Panc1 (cell line): ENCODE data around the gene ABI1. TPM values are rescaled to one million over a fixed set of nuclear protein-coding genes. Genes with fewer than 3 reads are reported as not detected.

ENCODE experiments used
- ATAC-seq: fragments of 200-7000 bp; cut with Tn5 transposase; 2 replicates; pipeline ENCODE4 v1.9.1; 2020; ENCODE audit warnings: mild to moderate bottlenecking, moderate library complexity
- BruUV-seq: library from RNA; stranded (reverse); fragments of 400-500 nt; replicated peaks from 2 replicates; lab custom pipeline; 2021; lab: Mats Ljungman, UMichigan
- CTCF ChIA-PET: fragments of 300-600 bp; sonication (Branson Sonifier 250); formaldehyde crosslinking; loops from one replicate; lab custom pipeline; 2022; ENCODE audit warnings: antibody characterized with exemption; lab: Charles Lee
- POLR2A ChIA-PET: fragments of 300-600 bp; sonication (Branson Sonifier 250); formaldehyde crosslinking; loops from one replicate; lab custom pipeline; 2022; ENCODE audit warnings: antibody characterized with exemption; lab: Charles Lee
- DNase-seq: peaks from one replicate; pipeline ENCODE4 v3.0.0-alpha.2; 2010; ENCODE audit warnings: low read depth, low spot score
- H3K27ac ChIP-seq: 2 replicates; pipeline ENCODE4 v1.5.1; 2011; ENCODE audit warnings: mild to moderate bottlenecking, low read length, inconsistent platforms
- H3K27me3 ChIP-seq: fragments of 200-500 bp; sonication (Bioruptor generic); 2 replicates; pipeline ENCODE4 v1.6.0; 2014; ENCODE audit warnings: low read length, inconsistent platforms; ENCODE audit not compliant: control insufficient read depth, insufficient read depth
- H3K36me3 ChIP-seq: fragments of 200-500 bp; sonication (Bioruptor generic); 2 replicates; pipeline ENCODE4 v1.5.1; 2014; ENCODE audit warnings: inconsistent platforms, mild to moderate bottlenecking, low read length, moderate library complexity; ENCODE audit not compliant: control insufficient read depth, insufficient read depth
- H3K4me1 ChIP-seq: 2 replicates; pipeline ENCODE4 v1.5.1; 2011; ENCODE audit warnings: inconsistent platforms, mild to moderate bottlenecking, low read length, moderate library complexity; ENCODE audit not compliant: control insufficient read depth, insufficient read depth
- H3K4me3 ChIP-seq, 2 experiments: 2 replicates each; pipeline ENCODE4 v1.5.1; 2011 to 2012; ENCODE audit warnings: low read depth in 2 of 2, low read length in 2 of 2, mild to moderate bottlenecking in 2 of 2, inconsistent platforms in 1 of 2, moderate library complexity in 1 of 2
- H3K9me3 ChIP-seq: fragments of 200-500 bp; sonication (Bioruptor generic); 2 replicates; pipeline ENCODE4 v1.5.1; 2014; ENCODE audit warnings: low read depth, mild to moderate bottlenecking, inconsistent platforms, low read length, moderate library complexity; ENCODE audit not compliant: control insufficient read depth, insufficient read depth
- POLR2AphosphoS5 ChIP-seq: IDR thresholded peaks from 2 replicates; pipeline ENCODE4 v1.6.1; 2012; ENCODE audit warnings: mild to moderate bottlenecking, low read depth, low read length, moderate library complexity
- SIN3A ChIP-seq: IDR thresholded peaks from 2 replicates; pipeline ENCODE4 v1.6.1; 2012; ENCODE audit warnings: low read depth, mild to moderate bottlenecking, low read length, moderate library complexity, borderline replicate concordance; ENCODE audit not compliant: insufficient read depth
- TCF7L2 ChIP-seq: IDR thresholded peaks from 2 replicates; pipeline ENCODE4 v1.6.1; 2011; ENCODE audit warnings: mild to moderate bottlenecking, low read depth, low read length, inconsistent platforms
- in situ Hi-C: cut with HindIII; loops from 2 replicates; pipeline ENCODE4 v1.10.0; 2016; ENCODE audit warnings: low sequenced_read_pairs, low pct_unique_long_range_greater_than_20kb
- intact Hi-C: fragments of 100-400 bp; cut with micrococcal nuclease; formaldehyde crosslinking; loops from one replicate; pipeline ENCODE4 v1.10.0; 2022; ENCODE audit not compliant: unreplicated experiment
- total RNA-seq: library from RNA; stranded (reverse); gene quantifications from one replicate; pipeline ENCODE4 v1.2.1, GENCODE V29; 2021; ENCODE audit not compliant: unreplicated experiment
- TF ChIP-seq, protein P1 (sequence below): fragments of 450-650 bp; IDR thresholded peaks from 2 replicates; pipeline ENCODE4 v1.5.1; 2017; ENCODE audit warnings: mild to moderate bottlenecking
- TF ChIP-seq, protein P2 (sequence below), 2 experiments: IDR thresholded peaks; 2 replicates each; pipeline ENCODE4 v1.6.1; 2011 to 2012; ENCODE audit warnings: low read depth in 2 of 2, control low read depth in 1 of 2, low read length in 1 of 2, mild to moderate bottlenecking in 1 of 2, moderate library complexity in 1 of 2; ENCODE audit not compliant: insufficient read depth in 1 of 2

The ABI1 gene
- total RNA-seq, 1 experiment from 2014 or later, result 35.2 TPM

DNA sequence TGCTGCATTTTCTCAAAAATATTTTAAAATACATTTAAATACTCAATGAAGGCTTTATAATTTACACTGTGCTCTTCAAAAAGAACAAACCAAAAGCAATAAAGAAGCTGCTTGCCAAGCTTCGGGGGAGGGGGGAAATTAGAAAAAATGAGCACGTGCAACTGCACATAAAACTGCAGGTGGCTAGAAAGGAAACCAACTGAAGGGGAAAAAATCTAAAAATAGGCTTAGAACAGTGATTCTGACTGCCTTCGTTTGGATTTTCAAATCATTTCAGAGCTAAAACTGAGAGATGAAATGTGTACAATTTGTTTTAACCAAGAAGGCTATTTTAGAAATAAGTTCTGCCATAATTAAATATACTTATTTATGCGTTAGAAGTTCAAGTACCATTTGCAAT, 61.4 kb downstream of the ABI1 start:
- POLR2A ChIA-PET, result no interaction called here
- TF ChIP-seq TCF7L2 (no peak), SIN3A (no peak)
- TF ChIP-seq, protein P1, sequence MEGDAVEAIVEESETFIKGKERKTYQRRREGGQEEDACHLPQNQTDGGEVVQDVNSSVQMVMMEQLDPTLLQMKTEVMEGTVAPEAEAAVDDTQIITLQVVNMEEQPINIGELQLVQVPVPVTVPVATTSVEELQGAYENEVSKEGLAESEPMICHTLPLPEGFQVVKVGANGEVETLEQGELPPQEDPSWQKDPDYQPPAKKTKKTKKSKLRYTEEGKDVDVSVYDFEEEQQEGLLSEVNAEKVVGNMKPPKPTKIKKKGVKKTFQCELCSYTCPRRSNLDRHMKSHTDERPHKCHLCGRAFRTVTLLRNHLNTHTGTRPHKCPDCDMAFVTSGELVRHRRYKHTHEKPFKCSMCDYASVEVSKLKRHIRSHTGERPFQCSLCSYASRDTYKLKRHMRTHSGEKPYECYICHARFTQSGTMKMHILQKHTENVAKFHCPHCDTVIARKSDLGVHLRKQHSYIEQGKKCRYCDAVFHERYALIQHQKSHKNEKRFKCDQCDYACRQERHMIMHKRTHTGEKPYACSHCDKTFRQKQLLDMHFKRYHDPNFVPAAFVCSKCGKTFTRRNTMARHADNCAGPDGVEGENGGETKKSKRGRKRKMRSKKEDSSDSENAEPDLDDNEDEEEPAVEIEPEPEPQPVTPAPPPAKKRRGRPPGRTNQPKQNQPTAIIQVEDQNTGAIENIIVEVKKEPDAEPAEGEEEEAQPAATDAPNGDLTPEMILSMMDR, result no peak
- H3K36me3 ChIP-seq, result no peaks in the 10 kb centered on the region
- H3K4me3 ChIP-seq, result no peak overlapping the region
- peaks cover 7% of the 10 kb centered on the region for H3K9me3 ChIP-seq
- no TSS peak for BruUV-seq
- in situ Hi-C loops, result no loop called here
- no peak for ATAC-seq
- H3K27ac ChIP-seq, result no peak overlapping the region
- H3K4me1 ChIP-seq, result no peaks in the 10 kb centered on the region
- no peaks in the 10 kb centered on the region for H3K27me3 ChIP-seq
- intact Hi-C loops, result no loop called here
- CTCF ChIA-PET, result no interaction called here
- no peak for DNase-seq

DNA sequence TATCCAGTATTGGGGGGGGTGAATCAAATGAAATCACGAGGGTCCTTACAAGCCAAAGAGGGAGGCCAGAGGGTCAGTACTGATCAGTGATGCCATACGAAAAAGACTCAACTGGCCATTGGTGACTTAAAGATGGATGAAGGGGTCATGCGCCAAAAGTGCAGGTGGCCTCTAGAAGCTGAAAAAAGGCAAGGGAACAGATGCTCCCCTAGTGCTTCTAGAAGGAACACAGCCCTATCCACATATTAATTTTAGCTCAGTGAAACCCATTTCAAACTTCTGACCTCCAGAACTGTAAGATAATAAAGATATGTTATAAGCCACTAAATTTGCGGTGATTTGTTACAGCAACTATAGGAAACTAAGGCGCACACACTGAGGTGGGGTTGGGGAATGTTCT, 62.5 kb downstream of the ABI1 start:
- BruUV-seq, result no TSS peak
- in situ Hi-C loops, result no loop called here

More for the DNA sequence above, 62.5 kb downstream of the ABI1 start:
- TF ChIP-seq SIN3A, result no peak
- TF ChIP-seq, protein P1, result no peak
- TF ChIP-seq, protein P2, sequence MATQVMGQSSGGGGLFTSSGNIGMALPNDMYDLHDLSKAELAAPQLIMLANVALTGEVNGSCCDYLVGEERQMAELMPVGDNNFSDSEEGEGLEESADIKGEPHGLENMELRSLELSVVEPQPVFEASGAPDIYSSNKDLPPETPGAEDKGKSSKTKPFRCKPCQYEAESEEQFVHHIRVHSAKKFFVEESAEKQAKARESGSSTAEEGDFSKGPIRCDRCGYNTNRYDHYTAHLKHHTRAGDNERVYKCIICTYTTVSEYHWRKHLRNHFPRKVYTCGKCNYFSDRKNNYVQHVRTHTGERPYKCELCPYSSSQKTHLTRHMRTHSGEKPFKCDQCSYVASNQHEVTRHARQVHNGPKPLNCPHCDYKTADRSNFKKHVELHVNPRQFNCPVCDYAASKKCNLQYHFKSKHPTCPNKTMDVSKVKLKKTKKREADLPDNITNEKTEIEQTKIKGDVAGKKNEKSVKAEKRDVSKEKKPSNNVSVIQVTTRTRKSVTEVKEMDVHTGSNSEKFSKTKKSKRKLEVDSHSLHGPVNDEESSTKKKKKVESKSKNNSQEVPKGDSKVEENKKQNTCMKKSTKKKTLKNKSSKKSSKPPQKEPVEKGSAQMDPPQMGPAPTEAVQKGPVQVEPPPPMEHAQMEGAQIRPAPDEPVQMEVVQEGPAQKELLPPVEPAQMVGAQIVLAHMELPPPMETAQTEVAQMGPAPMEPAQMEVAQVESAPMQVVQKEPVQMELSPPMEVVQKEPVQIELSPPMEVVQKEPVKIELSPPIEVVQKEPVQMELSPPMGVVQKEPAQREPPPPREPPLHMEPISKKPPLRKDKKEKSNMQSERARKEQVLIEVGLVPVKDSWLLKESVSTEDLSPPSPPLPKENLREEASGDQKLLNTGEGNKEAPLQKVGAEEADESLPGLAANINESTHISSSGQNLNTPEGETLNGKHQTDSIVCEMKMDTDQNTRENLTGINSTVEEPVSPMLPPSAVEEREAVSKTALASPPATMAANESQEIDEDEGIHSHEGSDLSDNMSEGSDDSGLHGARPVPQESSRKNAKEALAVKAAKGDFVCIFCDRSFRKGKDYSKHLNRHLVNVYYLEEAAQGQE (IDR thresholded peaks at IDR 0.05; ENCODE audit: insufficient read depth in 1 of 2, low read depth in 2 of 2, low read length in 1 of 2), result no peak
- no peak for TF ChIP-seq TCF7L2
- no peak for TF ChIP-seq POLR2AphosphoS5
- ChIA-PET POLR2A (no interaction called here), CTCF (no interaction called here)
- peaks cover 7% of the 10 kb centered on the region for H3K9me3 ChIP-seq
- H3K4me3 ChIP-seq, result no peak overlapping the region
- DNase-seq, result no peak
- H3K27ac ChIP-seq, result no peak overlapping the region
- no peaks in the 10 kb centered on the region for H3K27me3 ChIP-seq
- ATAC-seq, result no peak
- H3K36me3 ChIP-seq, result no peaks in the 10 kb centered on the region
- intact Hi-C loops, result no loop called here
- no peaks in the 10 kb centered on the region for H3K4me1 ChIP-seq
